Hepatocyte (in vitro differentiated cells): Measurements from ENCODE around the gene ASF1B.

Experiments used
- CTCF ChIP-seq: fragments of 200-600 bp; sonication (generic); IDR thresholded peaks from 2 replicates; pipeline ENCODE4 v1.5.1; 2016; ENCODE audit warnings: antibody characterized with exemption, mild to moderate bottlenecking; ENCODE audit not compliant: poor library complexity
- EZH2 ChIP-seq: fragments of 200-600 bp; sonication (generic); IDR thresholded peaks from 2 replicates; pipeline ENCODE4 v1.6.1; 2016; ENCODE audit warnings: antibody characterized with exemption, mild to moderate bottlenecking, borderline replicate concordance

- TF ChIP-seq CTCF (no peak), EZH2 (no peak)
Observed at GRCh38 chr19:14183741-14184350, 47.5 kb upstream of the ASF1B start.
